HepG2 (cell line): ENCODE data around the gene ABCD4. TPM values are rescaled to one million over a fixed set of nuclear protein-coding genes. Genes with fewer than 3 reads are reported as not detected.

Source experiments
- ATF6 ChIP-seq: sonication (generic); formaldehyde crosslinking; conservative IDR thresholded peaks from 2 replicates; pipeline ENCODE4 v1.4.0; 2020; ENCODE audit warnings: missing genetic modification reagents
- ATRX ChIP-seq: sonication (generic); formaldehyde crosslinking; IDR thresholded peaks from 2 replicates; pipeline ENCODE4 v1.4.0; 2020; ENCODE audit warnings: missing genetic modification reagents, borderline replicate concordance
- CAMTA2 ChIP-seq: sonication (generic); formaldehyde crosslinking; IDR thresholded peaks from 2 replicates; pipeline ENCODE4 v1.4.0; 2020; ENCODE audit warnings: mild to moderate bottlenecking, missing genetic modification reagents, borderline replicate concordance
- GZF1 ChIP-seq: sonication (generic); formaldehyde crosslinking; IDR thresholded peaks from 2 replicates; pipeline ENCODE4 v1.5.1; 2020; ENCODE audit warnings: mild to moderate bottlenecking, missing genetic modification reagents
- HNF4A ChIP-seq: sonication (generic); formaldehyde crosslinking; IDR thresholded peaks from 2 replicates; pipeline ENCODE4 v1.4.0; 2020; ENCODE audit warnings: missing genetic modification reagents
- HOXD1 ChIP-seq: sonication (generic); formaldehyde crosslinking; IDR thresholded peaks from 2 replicates; pipeline ENCODE4 v1.5.0; 2020; ENCODE audit warnings: missing genetic modification reagents
- MAF1 ChIP-seq: sonication (generic); formaldehyde crosslinking; IDR thresholded peaks from 2 replicates; pipeline ENCODE4 v1.5.0; 2020; ENCODE audit warnings: missing genetic modification reagents, borderline replicate concordance
- MAX ChIP-seq: IDR thresholded peaks from 2 replicates; pipeline ENCODE4 v1.6.1; 2012; ENCODE audit warnings: inconsistent platforms
- NONO ChIP-seq, 2 experiments: fragments of 450-650 bp in 1 of 2; sonication (generic) in 1 of 2; formaldehyde crosslinking in 1 of 2; IDR thresholded peaks in 1 of 2; conservative IDR thresholded peaks in 1 of 2; 2 replicates each; pipeline versions ENCODE4 v1.6.1 to v1.8.0; 2017 to 2022; ENCODE audit warnings: mild to moderate bottlenecking in 1 of 2, missing genetic modification reagents in 1 of 2, moderate library complexity in 1 of 2
- NR2F2 ChIP-seq: IDR thresholded peaks from 2 replicates; pipeline ENCODE4 v1.6.1; 2012; ENCODE audit warnings: low read depth, inconsistent platforms, borderline replicate concordance
- RARA ChIP-seq: IDR thresholded peaks from 2 replicates; pipeline ENCODE4 v1.6.1; 2016; ENCODE audit warnings: missing genetic modification reagents, missing compliant biosample characterization
- SP5 ChIP-seq: IDR thresholded peaks from 2 replicates; pipeline ENCODE4 v1.6.1; 2016; ENCODE audit warnings: low read depth, borderline replicate concordance
- SRY ChIP-seq: sonication (generic); formaldehyde crosslinking; IDR thresholded peaks from 2 replicates; pipeline ENCODE4 v1.8.0; 2022; ENCODE audit warnings: mild to moderate bottlenecking, missing genetic modification reagents
- TMF1 ChIP-seq: sonication (generic); formaldehyde crosslinking; IDR thresholded peaks from 2 replicates; pipeline ENCODE4 v1.8.1; 2022; ENCODE audit warnings: low read depth, missing genetic modification reagents
- ZFP36 ChIP-seq: fragments of 150-350 bp; IDR thresholded peaks from 2 replicates; pipeline ENCODE4 v1.6.1; 2018; ENCODE audit warnings: borderline replicate concordance, low read length, low read depth; ENCODE audit not compliant: partially characterized antibody
- ZNF264 ChIP-seq: sonication (generic); formaldehyde crosslinking; IDR thresholded peaks from 2 replicates; pipeline ENCODE4 v1.4.0; 2020; ENCODE audit warnings: missing genetic modification reagents
- ZNF563 ChIP-seq: sonication (generic); formaldehyde crosslinking; IDR thresholded peaks from 2 replicates; pipeline ENCODE4 v1.8.0; 2022; ENCODE audit warnings: mild to moderate bottlenecking, moderate library complexity, missing genetic modification reagents
- ZNF678 ChIP-seq: sonication (generic); formaldehyde crosslinking; IDR thresholded peaks from 2 replicates; pipeline ENCODE4 v1.4.0; 2020; ENCODE audit warnings: mild to moderate bottlenecking, missing genetic modification reagents
- ZNF749 ChIP-seq: sonication (generic); formaldehyde crosslinking; IDR thresholded peaks from 2 replicates; pipeline ENCODE4 v1.8.0; 2022; ENCODE audit warnings: mild to moderate bottlenecking, missing genetic modification reagents, moderate library complexity, borderline replicate concordance
- polyA plus RNA-seq, 8 experiments: library from polyadenylated mRNA; depleted of rRNA in 3 of 8; stranded (reverse) in 7 of 8; unstranded in 1 of 8; fragments of >200 nt; fragmentation: Illumina TruSeq in 4 of 8; extraction: Trizol in 4 of 8; gene quantifications; 2 replicates each; pipeline versions ENCODE4 v1.2.1 to v1.2.3, GENCODE V29; 2011 to 2016; ENCODE audit warnings: low read depth in 4 of 8, missing spikeins in 1 of 8, mixed read lengths in 1 of 8; ENCODE audit not compliant: insufficient read depth in 1 of 8
- total RNA-seq, 5 experiments: library from RNA; depleted of rRNA; stranded (reverse); fragments of >200 nt; fragmentation: Illumina TruSeq; extraction: Trizol; gene quantifications; 2 replicates each; pipeline ENCODE4 v1.2.3, GENCODE V29; 2016; ENCODE audit warnings: low read depth in 1 of 5
- TF ChIP-seq, protein P1 (sequence below): IDR thresholded peaks from 2 replicates; pipeline ENCODE4 v1.6.1; 2016; ENCODE audit warnings: missing genetic modification reagents, missing compliant biosample characterization
- TF ChIP-seq, protein P2 (sequence below): sonication (generic); formaldehyde crosslinking; IDR thresholded peaks from 2 replicates; pipeline ENCODE4 v1.4.0; 2020; ENCODE audit warnings: missing genetic modification reagents; ENCODE audit errors: not compliant biosample characterization
- TF ChIP-seq, protein P3 (sequence below): sonication (generic); formaldehyde crosslinking; IDR thresholded peaks from 2 replicates; pipeline ENCODE4 v1.4.0; 2020; ENCODE audit warnings: mild to moderate bottlenecking, missing genetic modification reagents
- TF ChIP-seq, protein P4 (sequence below): sonication (generic); formaldehyde crosslinking; IDR thresholded peaks from 2 replicates; pipeline ENCODE4 v1.5.1; 2020; ENCODE audit warnings: missing genetic modification reagents, mild to moderate bottlenecking, borderline replicate concordance

Gene ABCD4
- total and polyA plus RNA-seq, 2 of the 13 experiments (the other 11 are each of a cell fraction or from before 2014, with no cell fraction given): 47.5 to 50.5 TPM

DNA sequence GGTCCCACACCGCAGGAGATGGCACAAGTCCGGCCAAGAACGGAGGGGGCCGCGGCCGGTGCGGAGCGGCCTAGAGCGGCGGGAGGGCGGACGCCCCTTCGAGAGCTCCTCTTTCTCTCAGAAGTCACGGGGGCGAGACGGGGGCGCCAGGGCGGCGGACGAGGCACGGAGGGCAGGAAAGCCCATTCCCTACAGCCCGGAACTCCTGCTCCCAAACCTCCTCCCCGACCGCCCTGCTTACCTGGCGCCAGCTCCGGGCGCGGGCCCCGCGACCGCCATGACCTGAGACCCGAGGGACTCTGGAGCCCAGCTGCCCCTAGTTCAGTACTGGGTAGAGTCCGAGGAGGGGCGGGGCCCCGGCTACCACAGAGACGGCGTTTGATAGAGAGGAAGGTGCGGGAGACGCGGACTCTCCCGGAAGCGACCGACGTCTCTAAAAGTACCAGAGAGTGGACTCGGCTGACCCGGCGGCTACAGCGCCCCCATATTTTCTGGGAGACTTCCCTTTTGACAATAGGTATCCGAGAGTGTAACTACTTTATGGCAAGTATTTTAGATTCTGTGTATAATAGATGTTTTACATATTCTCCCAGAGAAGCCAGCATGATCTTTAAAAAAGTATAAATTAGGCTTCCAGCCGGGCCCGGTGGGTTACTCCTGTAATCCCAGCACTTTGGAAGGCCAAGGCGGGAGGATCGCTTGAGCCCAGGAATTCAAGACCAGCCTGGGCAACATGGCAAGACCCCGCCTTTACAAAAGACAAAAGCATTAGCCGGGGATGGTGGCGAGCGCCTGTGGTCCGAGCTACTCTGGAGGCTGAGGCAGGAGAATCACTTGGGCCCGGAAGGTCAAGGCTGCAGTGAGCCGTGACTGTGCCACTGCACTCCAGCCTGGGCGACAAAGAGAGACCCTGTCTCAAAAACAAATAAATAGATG is at the start of gene ABCD4 (continued):
- TF ChIP-seq, protein P1, sequence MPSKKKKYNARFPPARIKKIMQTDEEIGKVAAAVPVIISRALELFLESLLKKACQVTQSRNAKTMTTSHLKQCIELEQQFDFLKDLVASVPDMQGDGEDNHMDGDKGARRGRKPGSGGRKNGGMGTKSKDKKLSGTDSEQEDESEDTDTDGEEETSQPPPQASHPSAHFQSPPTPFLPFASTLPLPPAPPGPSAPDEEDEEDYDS (CRISPR knock-in tag): peak; percentile 94
- no peak for TF ChIP-seq ZFP36
- TF ChIP-seq NONO (IDR thresholded peaks at IDR 0.05): no peak
- TF ChIP-seq NONO (CRISPR knock-in tag; conservative IDR thresholded peaks at IDR 0.05): 0 out of 2 replicates have a peak, but pooled peaks have one; percentile 42
- TF ChIP-seq GZF1: peak; percentile 90
- TF ChIP-seq, protein P2, sequence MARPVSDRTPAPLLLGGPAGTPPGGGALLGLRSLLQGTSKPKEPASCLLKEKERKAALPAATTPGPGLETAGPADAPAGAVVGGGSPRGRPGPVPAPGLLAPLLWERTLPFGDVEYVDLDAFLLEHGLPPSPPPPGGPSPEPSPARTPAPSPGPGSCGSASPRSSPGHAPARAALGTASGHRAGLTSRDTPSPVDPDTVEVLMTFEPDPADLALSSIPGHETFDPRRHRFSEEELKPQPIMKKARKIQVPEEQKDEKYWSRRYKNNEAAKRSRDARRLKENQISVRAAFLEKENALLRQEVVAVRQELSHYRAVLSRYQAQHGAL (CRISPR knock-in tag): no peak
- TF ChIP-seq MAF1 (CRISPR knock-in tag): no peak
- TF ChIP-seq, protein P3, sequence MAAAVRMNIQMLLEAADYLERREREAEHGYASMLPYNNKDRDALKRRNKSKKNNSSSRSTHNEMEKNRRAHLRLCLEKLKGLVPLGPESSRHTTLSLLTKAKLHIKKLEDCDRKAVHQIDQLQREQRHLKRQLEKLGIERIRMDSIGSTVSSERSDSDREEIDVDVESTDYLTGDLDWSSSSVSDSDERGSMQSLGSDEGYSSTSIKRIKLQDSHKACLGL (CRISPR knock-in tag): peak; percentile 86
- TF ChIP-seq SRY: peak; percentile 77; the same call in 1 of the 2 replicates
- peak; percentile 46; the same call in 1 of the 2 replicates for TF ChIP-seq MAX
- TF ChIP-seq HNF4A (CRISPR knock-in tag): peak; percentile 64
- peak; percentile 41; the same call in 1 of the 2 replicates for TF ChIP-seq ATF6 (CRISPR knock-in tag)
- TF ChIP-seq ATRX: no peak
- TF ChIP-seq NR2F2: peak; percentile 27; the same call in 1 of the 2 replicates
- TF ChIP-seq ZNF563 (CRISPR knock-in tag): peak; percentile 71
- peak; percentile 75; the same call in 1 of the 2 replicates for TF ChIP-seq CAMTA2 (CRISPR knock-in tag)
- peak; percentile 38; the same call in 1 of the 2 replicates for TF ChIP-seq RARA (CRISPR knock-in tag)
- no peak for TF ChIP-seq ZNF678 (CRISPR knock-in tag)
- TF ChIP-seq TMF1 (CRISPR knock-in tag): 0 out of 2 replicates have a peak, but pooled peaks have one; percentile 30
- peak; percentile 74; the same call in 1 of the 2 replicates for TF ChIP-seq ZNF264
- TF ChIP-seq HOXD1 (CRISPR knock-in tag): peak; percentile 78
- TF ChIP-seq, protein P4, sequence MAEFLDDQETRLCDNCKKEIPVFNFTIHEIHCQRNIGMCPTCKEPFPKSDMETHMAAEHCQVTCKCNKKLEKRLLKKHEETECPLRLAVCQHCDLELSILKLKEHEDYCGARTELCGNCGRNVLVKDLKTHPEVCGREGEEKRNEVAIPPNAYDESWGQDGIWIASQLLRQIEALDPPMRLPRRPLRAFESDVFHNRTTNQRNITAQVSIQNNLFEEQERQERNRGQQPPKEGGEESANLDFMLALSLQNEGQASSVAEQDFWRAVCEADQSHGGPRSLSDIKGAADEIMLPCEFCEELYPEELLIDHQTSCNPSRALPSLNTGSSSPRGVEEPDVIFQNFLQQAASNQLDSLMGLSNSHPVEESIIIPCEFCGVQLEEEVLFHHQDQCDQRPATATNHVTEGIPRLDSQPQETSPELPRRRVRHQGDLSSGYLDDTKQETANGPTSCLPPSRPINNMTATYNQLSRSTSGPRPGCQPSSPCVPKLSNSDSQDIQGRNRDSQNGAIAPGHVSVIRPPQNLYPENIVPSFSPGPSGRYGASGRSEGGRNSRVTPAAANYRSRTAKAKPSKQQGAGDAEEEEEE: no peak
- TF ChIP-seq ZNF749 (CRISPR knock-in tag): no peak
- TF ChIP-seq SP5 (CRISPR knock-in tag): peak; percentile 64
